Liver (tissue), 2 donors: Measurements from ENCODE around the gene CDCP2.

Experiments used
- CTCF ChIP-seq: fragments of 150-350 bp; IDR thresholded peaks from 2 replicates; pipeline ENCODE4 v1.5.1; 2017; ENCODE audit warnings: improper control_type of control experiment, low read depth, low read length; ENCODE audit not compliant: missing input control
- FOXA2 ChIP-seq: IDR thresholded peaks from 2 replicates; pipeline ENCODE4 v1.6.1; 2016; ENCODE audit warnings: antibody characterized with exemption
- MAX ChIP-seq: IDR thresholded peaks from 2 replicates; pipeline ENCODE4 v1.6.1; 2016; ENCODE audit warnings: antibody characterized with exemption
- donor health status: healthy.

DNA sequence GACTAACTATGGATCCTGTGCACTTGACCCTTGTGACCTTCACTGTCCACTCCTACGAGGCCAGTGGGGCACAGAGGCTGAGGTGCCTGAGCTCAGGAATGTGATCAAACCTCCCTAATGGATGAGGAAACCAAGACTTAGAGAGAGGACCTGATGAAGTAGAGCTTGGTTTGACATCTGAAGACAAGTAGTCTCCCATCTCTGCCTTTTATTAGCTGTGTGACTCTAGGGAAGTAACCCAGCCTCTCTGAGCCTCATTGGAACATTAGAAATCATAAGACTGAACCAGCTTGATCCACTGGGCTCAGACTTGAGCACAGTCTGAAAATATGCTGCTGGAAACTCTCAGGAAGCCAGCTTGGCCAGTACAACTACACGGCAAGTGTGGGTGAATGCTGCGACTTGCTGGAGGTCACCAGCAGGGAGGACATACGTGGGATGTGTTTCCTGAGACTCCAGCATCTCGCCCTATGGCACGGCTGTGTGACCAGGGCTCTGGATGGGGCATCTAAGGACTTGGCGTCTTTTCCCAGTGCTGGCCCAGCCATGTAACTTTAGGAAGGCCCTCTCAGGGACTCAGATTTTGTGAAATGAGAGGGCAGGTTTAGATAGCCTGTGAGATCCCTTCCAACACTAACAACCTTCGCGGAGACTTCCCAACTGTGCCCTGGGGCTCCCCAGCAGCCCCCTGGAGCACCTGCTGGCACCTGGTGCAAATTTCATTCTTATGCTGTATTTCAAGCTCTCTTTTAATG, 10.5 kb downstream of the CDCP2 start:
- TF ChIP-seq CTCF (no peak), MAX (no peak), FOXA2 (no peak)
